ENCODE measurements around the gene TCF4.

DNA sequence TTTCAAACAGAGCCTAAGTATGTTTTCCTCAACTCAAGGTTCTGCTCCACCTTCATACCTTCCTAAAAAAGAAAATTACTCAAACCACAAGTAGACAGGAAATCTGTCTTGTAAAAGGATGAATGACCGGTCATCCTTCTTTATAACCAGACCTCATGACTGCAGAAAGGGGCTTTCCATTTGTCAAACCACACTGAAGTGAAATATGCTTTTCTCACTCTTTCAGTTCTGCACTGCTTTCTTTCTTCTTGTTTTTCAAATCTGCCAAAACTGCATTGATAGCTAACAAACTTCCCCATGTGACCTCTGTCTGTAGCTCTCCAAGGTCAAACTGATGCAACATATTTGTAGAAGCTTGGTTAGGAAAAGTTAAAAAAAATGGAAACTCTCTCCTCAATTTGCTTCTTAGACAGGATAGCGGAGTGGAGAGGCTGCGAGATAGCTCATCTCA lies 319.8 kb downstream of the TCF4 start:
- TF ChIP-seq ESRRG (CRISPR knock-in tag; IDR thresholded peaks at IDR 0.05) (no peak), TSHZ2 (CRISPR knock-in tag; IDR thresholded peaks at IDR 0.05) (no peak), ZNF565 (CRISPR knock-in tag; conservative IDR thresholded peaks at IDR 0.05; ENCODE audit: low read depth) (no peak), ZFP3 (CRISPR knock-in tag; IDR thresholded peaks at IDR 0.05) (no peak), ARNTL (CRISPR knock-in tag; IDR thresholded peaks at IDR 0.05; ENCODE audit: borderline replicate concordance, low read depth) (no peak), RARB (CRISPR knock-in tag; IDR thresholded peaks at IDR 0.05) (no peak)
- TF ChIP-seq, protein P1, sequence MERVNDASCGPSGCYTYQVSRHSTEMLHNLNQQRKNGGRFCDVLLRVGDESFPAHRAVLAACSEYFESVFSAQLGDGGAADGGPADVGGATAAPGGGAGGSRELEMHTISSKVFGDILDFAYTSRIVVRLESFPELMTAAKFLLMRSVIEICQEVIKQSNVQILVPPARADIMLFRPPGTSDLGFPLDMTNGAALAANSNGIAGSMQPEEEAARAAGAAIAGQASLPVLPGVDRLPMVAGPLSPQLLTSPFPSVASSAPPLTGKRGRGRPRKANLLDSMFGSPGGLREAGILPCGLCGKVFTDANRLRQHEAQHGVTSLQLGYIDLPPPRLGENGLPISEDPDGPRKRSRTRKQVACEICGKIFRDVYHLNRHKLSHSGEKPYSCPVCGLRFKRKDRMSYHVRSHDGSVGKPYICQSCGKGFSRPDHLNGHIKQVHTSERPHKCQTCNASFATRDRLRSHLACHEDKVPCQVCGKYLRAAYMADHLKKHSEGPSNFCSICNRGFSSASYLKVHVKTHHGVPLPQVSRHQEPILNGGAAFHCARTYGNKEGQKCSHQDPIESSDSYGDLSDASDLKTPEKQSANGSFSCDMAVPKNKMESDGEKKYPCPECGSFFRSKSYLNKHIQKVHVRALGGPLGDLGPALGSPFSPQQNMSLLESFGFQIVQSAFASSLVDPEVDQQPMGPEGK (CRISPR knock-in tag; IDR thresholded peaks at IDR 0.05; ENCODE audit: borderline replicate concordance), result no peak

All from SK-N-SH treated with all-trans-retinoic acid at 6 μM for 48 hours (cell line).